HG03439 (cell line): ENCODE measurements around the gene MAP2K5.
A peak's percentile ranks its signal among the peaks of the same experiment; 100 is the strongest.

Source experiments
- ATAC-seq: cut with Tn5 transposase; IDR thresholded peaks from one replicate; pipeline ENCODE4 v1.9.1; 2021; ENCODE audit warnings: mild to moderate bottlenecking, moderate library complexity; ENCODE audit not compliant: unreplicated experiment

The MAP2K5 gene

GRCh38 chr15:67542420-67543347 is at the start of gene MAP2K5:
TSS of gene MAP2K5 (plus strand) at chr15:67542703. CDS start at chr15:67543336, 633 bp downstream.
- ATAC-seq = peak; percentile 42

DNA sequence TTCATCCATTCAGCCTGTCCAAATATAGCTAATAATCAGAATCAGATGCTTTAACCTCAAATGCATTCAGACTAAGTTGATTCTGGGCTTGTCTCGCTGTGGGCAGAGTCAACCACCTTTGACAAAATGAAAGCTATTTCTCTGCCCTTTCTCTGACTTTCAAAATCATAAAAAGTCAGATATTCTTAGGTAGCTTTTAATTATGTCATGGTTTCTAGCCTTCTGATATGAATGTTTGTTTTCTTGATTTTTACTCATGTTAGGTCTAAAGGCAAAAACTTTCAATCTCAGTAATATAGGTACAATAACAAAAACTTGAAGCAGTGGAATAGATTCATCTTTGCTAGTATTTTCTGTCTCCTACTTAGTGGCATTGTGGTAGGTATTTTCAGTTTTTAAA is 46.9 kb upstream of the MAP2K5 start:
- ATAC-seq = no peak

DNA sequence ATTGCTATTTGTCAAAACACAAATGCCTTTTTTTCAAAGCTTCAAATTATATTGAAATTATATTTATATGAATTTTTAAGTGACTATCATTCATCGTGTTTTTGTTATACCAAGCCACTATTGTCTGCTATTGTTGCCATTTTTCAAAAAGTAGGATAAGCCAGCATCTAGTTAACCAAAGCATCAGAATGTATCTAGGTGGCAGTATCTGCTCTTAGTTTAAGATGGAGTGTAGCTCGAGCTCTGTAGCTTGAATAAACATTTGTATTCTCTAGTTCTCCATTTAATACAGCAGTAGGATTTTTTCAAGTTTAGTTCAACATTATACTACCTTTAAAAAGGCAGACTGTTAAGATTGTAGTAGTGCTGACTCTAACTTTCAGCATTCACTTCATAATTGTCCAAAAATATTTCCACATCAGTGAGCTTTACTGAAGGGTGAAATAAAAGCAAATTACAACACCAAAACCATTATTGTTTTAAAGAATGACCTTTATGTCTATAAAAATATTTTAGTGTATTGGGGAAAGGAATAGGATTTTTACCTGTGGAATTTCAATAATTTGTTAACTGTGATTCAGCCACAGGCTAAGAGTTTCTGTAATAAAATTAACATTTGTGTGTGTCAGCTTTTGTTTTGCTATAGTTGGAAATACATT is 41.2 kb upstream of the MAP2K5 start:
- no peak for ATAC-seq

GRCh38 chr15:67501836-67502461 is 40.6 kb upstream of the MAP2K5 start:
- ATAC-seq = no peak

- no peak for ATAC-seq
Observed at GRCh38 chr15:67504056-67504455, 38.4 kb upstream of the MAP2K5 start.

- ATAC-seq = no peak
Observed at GRCh38 chr15:67504796-67505195, 37.7 kb upstream of the MAP2K5 start.

DNA sequence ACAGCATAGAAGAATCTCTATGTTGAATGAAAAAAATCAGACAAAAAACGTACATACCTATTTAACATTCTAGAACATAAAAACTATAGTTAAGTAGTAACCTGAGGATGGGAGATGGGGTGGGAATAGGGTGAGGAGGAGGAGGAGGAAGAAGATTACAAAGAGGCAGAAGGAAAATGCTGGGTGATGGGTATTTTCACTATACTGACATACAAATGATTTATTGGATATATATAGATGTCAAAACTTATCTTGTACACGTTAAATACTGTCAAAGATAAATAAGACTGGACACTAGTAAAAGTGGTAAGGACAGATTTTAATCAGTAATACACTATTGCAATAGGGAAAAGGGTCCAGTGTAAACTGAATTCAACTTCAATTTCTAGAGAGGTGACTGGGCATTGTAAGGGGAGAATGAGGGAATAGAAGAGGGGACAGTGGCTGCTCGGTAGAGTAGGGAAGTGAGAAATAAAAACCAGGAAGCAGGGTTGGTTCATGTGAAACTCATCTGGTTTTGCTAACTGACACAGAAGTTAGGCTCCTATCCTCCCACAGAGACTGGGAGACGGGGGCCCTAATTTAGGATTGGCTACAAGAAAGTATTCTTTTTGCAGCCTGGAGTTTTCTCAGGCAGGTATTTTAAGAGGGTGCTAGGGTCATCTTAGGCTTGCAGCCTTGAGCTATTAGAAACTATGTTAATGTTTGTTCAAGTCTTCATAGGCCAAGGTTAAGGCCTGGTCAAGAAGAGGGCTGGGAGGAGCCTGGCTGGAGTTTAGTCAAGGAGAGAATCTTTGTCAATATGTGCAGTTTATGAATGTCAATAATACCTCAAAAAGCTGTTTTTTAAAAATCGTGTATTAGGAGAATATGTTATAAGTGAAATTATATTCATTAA is 36.6 kb upstream of the MAP2K5 start:
- no peak for ATAC-seq

GRCh38 chr15:67506775-67507747 is 35.4 kb upstream of the MAP2K5 start:
- ATAC-seq = no peak

DNA sequence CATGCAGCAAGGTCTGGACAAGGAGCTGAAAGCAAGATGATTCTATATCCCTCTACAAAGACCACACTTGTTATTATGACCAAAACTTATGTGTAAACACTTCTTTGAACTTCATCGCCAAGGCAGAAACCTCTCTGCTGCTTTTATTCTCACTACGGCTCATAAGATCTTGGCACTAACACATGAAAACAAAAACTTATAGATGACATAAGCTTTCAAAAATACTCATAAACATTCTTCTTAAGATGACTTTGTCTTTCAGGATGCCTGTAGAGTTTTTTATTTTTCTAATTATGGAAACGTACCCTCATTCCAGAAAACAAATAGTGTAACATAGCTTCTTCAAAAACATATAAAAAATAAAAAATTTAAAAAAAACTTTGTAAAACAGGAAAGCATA is 34.1 kb upstream of the MAP2K5 start:
- no peak for ATAC-seq

- ATAC-seq = no peak
Observed at GRCh38 chr15:67509918-67510317, 32.6 kb upstream of the MAP2K5 start.

GRCh38 chr15:67510597-67511190 is 31.8 kb upstream of the MAP2K5 start:
- no peak for ATAC-seq

GRCh38 chr15:67511606-67512005 is 30.9 kb upstream of the MAP2K5 start:
- ATAC-seq = no peak

DNA sequence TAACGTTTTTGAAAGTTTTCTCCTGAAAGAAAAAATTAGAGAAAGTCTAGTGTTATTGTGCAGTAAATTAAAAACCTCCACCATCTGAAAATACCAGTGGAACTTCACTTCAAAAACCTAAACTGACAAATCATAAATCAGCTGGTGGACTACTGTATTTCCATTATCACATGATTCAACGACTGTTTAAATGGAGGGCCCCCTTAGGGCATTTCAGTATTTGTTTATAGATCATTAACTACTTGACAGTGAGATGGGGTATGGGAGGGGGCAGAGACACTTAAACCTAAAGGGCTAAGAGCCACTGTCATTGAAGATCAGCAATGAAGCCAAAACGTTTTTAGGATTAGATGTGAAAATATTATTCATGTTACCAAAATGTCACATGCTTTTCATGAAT is 30.4 kb upstream of the MAP2K5 start:
- no peak for ATAC-seq

DNA sequence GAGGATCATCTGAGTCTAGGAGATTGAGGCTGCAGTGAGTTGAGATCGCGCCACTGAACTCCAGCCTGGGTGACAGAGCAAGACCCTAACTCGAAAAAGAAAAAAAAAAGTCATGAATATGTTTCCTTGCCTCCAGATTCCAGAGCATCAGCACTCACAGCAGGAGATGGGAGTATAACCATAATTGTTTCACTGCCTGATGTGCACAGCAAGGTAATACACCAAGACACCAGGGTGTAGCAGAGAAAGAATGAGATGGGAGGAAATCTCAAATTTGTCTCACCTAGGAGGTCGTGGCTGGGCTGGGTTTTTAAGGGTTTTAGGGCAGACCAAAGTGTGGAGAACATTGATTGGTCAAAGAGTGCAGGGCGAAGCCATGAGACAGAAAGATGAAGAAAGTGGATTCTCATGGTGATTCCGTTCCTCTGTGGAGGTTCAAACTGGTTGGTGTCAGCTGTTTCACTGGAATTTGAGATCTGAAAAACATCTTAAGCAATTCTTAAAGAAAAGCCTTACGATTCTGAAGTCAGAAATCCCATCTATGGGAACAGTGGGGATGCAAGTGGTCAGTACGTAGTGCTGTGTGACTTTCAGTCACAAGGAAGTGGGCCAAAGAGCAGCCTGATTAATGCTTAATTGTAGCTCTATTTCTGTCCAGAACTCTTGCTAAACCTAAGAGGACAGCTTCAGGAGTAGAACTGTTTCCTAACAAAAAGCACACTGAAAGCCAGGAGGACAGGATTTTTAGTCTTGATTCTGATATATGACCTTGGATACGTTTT is 29.4 kb upstream of the MAP2K5 start:
- ATAC-seq = no peak

GRCh38 chr15:67515090-67515489 is 27.4 kb upstream of the MAP2K5 start:
- ATAC-seq = no peak

- no peak for ATAC-seq
Observed at GRCh38 chr15:67515557-67515956, 26.9 kb upstream of the MAP2K5 start.

GRCh38 chr15:67520321-67521028 is 22.0 kb upstream of the MAP2K5 start:
- ATAC-seq = peak; percentile 25
